NCI-H187 treated with DMSO at 0.1 percent for 48 hours (cell line): ENCODE results near the gene SLC66A3.
A peak's percentile ranks its signal among the peaks of the same experiment; 100 is the strongest.

Source experiments
- DNase-seq: peaks from one replicate; lab custom pipeline; 2025; lab: John Stamatoyannopoulos, UW

The SLC66A3 gene

DNA sequence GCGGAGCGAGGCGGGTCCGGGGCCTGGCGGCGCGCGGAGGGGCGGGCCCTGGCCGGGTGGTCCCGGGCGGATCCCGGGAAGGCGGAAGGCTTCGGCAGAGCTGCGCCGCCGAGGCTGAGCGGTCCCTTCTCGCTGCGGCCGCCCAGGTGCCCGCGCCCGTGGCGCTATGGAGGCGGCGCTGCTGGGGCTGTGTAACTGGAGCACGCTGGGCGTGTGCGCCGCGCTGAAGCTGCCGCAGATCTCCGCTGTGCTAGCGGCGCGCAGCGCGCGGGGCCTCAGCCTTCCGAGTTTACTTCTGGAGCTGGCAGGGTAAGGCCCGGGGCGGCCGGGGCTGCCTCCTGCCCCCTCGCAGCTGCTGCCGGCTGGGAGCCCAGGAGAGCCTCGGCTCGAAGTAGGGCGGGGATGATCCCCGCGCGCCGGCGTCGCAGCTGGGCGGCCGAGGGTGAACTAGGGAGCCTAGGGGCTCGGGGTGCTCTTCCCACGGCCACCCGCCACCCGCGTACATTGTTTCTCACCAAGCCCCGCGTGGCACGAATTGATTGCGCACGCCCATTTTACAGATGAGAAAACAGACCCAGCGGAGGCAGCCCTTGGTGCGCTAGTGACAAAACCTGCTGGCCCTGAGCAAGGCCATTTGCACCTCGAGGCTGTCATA, at the start of gene SLC66A3:
Gene SLC66A3 (plus strand): TSS at position 87 of the 655 bp plus-strand sequence. CDS start 80 bp downstream, at position 167.
- DNase-seq = peak; percentile 72

DNA sequence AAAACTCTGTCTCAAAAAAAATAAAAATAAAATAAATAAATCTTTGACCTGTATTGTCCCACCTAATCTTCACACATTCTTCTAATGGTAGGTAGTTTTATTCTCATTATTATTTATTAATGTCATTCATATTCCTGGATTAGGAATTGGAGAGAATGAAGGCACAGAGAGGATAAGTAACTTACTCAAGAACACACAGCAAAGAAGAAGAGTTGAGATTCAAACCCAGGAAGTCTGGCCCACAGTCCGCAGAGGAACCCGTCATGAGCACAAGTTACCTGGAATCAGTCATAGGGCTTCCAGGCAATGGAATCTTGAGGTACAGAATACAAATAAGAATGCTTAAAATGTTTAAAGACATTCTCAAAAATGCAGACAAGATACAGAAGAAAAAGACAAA, 46.3 kb upstream of the SLC66A3 start:
- DNase-seq = no peak

DNA sequence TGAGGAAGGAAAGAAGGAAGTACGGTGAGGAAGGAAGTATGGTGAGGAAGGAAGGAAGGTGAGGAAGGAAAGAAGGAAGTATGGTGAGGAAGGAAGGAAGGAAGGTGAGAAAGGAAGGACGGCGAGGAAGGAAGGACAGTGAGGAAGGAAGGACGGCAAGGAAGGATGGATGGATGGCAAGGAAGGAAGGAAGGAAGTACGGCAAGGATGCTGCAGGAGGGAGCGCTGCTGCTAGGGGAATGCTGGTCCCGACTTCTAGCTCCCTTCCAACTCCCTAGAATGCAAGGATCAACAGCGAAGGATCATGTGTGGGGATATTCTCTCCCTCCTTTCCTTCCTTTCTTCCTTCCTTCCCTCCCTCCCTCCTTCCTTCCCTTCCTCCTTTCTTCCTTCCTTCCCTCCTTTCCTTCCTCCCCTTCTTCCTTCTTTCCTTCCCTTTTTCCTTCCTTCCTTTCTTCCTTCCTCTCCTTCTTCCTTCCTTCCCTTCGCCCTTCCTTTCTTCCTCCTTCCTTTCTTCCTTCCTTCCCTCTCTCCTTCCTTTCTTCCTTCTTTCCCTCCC, 42.3 kb upstream of the SLC66A3 start:
- no peak for DNase-seq

DNA sequence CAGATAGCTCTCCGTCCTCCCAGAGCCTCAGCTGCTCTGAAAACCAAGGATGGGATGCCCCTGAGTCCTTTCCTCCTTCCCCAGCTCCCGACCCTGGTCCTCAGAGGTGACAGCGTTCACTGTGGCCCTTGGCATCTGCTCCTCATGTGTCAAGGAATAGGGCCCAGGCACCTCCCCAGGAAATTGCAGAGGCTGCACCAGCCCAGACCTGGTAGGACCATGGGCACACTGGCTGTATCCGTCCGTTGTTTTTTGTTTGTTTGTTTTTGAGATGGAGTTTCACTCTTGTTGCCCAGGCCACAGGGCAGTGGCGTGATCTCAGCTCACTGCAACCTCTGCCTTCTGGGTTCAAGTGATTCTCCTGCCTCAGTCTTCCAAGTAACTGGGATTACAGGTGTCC, 37.5 kb upstream of the SLC66A3 start:
- DNase-seq = no peak

DNA sequence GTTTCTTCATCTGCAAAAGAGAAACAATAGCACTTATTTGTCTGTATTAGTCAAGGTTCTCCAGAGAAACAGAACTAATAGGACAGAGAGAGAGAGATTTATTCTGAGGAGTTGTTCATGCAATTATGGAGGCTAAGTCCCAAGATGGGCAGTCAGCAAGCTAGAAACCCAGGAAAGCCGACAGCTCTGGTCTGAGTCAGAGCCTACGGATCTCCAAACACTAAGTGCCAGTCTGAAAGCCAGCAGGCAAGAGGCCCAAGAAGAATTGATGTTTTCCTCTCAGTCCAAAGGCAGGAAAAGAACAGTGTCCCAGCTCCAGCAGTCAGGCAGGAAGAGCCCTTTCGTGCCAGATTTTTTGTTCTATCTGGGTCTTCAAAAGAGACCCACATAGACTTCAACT, 36.5 kb upstream of the SLC66A3 start:
- DNase-seq = no peak

DNA sequence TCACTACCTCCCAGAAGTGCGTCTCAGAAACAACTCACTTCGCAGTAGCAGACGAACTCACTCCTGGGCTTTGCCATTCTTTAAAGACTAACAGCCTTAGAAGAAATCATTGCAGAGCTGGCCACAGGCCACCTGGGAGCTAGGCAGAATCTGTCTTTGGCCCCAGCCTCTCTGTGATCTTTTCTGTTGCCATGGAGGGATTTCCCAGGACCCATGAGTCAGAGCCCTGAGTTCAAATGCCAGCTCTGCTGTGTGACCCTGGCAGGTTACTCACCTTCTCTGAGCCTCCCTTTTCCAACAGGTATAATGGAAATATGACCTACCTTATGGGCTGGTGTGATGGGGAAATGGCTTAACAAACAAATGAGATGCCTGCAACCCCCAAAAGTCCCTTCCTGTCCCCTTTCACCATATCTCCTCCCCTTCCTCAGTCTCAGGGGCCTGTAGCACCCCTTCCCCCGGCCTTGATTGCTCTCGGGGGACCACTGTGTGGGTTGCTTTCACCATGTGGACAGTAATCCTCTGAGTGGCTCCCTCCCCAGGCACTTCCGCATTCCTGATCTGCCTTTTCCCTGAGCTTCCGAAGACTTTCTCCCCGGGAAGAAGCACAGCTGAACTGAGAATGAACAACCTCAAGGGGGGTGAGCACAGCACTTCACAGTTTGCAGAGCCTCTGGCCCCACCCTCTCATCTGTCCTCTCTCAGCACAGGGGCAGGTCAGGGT, 34.0 kb upstream of the SLC66A3 start:
- DNase-seq = no peak

DNA sequence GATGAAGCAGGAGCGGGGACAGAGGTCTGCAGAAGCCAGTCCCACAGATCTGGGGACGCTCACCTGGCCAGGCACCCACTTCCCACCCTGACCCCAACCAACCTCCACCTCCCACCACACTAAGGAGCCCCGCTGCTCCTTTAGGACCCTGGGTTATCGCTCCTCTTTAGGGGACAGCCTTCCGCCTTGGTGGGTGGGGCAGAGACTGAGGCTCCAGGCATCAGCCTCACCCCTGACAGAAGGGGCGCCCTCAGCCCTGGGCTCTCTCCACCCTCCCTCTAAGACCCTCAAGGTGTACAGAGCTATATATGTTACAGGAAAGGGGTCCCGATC, 33.5 kb upstream of the SLC66A3 start:
- DNase-seq = no peak

DNA sequence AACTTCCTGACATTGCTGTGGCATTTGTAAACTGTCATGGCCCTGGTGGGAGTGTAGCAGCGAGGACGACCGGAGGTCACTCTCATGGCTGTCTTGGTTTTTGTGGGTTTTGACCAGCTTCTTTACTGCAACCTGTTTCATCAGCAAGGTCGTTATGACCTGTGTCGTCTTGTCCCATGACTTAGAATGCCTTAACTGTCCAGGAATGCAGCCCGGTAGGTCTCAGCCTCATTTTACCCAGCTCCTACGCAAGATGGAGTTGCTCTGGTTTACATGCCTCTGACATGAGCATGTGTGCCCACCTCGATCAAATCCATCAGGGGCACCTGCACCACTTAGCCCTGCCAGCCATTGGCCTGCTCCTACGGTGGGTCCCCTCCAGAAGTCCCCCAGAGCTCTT, 32.9 kb upstream of the SLC66A3 start:
- DNase-seq = no peak

DNA sequence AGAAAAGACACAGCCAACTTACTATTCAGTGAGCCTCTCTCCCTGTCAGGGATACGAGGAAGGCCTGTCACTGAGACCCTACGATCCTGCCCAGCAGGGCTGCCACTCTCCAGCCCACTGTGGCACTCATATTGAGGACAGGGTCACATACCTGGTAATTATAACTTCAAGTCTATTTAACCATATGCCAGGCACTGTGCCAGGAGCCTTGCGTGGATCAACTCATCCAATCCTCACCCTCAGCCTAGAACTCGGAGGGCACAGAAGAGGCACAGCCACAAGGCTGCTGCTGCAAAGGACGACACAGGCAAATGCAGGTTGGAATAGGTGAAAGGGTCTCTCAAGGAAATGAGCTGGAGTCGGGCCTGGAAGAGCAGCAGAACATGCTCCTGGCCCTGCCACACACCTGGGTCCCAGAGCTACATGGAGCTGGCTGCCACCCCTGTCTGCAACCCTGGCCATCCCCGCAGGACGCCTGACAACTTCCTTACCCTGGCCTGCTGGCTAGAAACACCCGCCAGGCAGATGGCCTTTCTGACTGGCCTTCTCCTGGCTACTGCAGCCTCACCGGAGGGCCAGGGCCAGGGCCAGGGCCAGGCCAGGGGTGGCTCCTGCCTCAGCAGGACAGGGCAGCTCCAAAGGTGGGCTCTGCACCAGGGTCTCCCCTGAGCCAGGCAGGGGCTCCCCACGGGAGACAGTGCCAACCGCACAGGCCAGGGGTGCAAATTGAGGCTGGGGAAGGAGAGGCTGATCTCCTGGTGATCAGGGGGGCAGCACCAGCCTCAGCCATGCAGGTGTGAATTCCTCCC, 32.1 kb upstream of the SLC66A3 start:
- DNase-seq = no peak

DNA sequence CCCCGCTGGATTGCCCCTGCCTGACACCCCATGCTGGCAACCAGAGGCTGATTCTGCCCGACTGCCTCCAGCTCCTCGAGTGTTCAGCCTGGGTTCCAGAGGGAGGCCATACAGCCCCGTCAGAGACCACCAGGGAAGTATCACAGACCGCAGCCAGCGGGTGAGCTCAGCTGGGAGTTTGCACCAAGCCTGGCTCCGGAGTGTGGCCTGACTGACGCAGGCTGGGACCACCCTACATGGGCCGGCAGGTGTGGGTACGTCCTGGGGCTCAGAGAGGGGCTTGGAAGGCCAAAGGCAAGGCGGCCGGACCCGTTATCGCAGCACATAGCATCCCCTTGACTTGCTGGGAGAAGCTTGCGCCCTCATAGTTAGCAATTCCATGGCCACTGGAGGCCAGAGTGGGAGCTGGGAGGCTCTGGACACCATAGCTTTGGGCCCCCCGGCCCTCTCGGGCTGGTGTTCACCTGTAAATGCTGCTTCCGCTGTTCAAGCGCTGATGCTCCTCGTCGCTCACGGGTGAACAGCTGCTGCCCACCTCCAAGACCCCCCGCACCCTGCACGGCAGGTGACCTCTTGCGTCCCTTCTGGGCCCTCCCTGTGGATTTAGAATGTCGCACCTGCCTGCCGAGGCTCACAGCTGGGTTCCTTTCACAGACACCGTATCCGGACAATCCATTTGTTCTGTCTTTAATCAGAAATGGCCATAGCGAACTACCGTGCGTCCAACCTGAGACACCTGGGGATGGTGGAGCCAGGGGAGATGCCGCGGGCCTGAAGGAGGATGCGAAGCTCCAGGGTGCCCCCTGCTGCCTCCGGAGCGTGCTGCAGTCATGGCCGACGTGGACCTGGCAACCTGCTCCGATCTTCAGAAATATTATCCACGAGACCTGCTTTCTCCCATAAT, 31.2 kb upstream of the SLC66A3 start:
- DNase-seq = peak; percentile 78

DNA sequence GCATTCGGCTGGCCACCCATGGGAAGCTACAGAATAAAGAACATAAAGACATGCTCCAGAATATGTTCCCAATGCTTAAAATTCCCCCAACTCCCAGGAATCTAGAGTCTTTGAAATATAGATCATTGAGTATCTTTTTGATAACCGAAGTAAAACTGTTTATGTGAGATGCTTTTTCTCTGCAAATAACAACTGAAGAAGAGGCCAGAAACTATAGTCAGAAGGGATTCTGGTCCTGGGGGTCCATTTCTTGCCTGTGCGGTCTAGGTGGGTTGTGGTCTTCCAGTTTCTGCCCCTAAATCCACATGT, 30.6 kb upstream of the SLC66A3 start:
- no peak for DNase-seq

DNA sequence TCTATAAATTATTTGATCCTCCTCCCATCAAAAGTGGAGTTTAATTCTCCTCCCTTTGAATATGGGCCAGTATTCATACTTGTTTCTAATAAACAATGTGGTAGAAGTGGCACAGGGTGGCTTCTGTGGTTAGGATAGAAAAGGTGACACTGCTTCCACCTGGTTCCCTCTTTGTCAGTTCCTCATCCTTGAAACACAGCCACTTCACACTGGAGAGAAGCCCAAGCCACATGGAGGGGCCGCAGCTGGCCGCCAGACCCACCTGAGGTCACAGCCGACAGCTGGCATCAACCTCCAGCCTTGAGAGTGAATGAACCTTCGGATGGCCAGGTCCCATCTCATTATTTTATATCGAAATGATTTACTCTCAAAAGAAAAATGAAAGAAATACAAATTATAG, 27.5 kb upstream of the SLC66A3 start:
- DNase-seq = peak; percentile 76

DNA sequence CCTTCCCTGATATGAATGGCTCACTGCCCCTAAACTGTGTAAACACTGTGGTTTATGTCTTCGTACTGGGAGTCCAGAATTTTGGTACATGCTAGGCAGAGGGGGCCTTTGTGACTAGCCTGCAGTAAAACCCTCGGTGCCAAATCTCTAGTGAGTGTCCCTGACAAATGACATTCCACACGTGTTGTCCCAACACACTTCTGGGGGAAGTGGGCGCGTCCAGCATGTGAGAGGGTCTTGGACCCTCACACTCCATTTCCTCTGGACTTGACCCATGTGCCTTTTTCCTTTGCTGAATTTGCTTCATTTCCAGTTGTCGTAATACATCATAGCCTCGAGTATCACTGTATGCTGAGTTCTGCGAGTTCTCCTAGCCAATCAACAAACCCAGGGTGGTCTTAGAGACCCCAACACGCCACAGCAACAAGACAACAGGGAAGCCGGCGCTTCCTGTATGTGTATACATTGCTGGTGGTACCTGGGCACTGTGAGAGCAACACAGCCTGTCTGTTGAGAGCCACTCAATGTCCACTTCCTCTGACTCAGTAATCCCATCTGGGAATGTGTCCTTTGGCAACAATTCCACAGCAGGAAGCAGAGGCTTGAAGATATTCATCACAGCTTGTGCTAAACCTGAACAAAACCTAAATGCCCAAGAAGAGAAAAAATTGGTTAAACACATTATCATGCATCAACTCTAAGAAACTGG, 26.9 kb upstream of the SLC66A3 start:
- DNase-seq = no peak

DNA sequence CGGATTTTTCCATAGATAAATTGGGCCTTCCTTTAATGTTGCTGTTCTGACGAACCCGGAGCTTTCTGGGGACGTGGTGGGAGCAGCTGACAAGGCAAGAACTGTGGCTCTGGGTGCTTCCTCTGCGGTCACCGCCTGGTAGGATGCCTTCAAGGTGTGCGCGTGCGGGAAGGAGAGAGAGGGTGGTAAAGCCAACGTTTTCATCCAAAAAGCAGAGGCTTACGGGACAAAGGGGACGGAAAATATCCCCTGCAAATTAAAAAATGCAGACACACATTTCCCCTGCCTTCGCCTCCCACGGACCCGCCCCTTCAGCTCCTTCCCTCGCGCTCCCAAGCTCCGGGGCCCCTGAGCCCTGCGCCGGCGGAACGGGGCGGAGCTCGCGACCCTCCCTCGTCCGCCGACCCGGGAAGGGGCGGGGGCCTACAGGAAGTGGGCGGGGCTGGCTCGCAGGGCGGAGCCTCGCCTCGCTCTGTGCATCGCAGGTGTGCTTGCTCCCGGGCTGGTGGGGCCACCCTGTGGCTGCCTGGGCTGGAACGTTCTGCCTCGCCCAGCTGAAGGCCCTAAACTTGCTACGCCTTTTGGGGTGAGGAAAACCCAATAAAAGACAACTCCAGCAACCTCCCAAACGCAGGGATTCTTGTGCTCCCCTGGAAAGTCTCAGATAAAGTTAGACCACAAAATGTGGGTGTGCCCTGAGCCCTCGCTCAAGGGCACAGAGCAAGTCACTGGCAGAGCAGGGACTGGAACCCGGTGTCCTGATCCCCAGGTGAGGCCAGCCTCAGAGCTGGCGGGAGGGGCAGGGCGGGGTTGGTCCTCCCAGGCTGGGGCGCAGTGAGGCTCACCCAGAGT, 25.4 kb upstream of the SLC66A3 start:
- peak; percentile 51 for DNase-seq

DNA sequence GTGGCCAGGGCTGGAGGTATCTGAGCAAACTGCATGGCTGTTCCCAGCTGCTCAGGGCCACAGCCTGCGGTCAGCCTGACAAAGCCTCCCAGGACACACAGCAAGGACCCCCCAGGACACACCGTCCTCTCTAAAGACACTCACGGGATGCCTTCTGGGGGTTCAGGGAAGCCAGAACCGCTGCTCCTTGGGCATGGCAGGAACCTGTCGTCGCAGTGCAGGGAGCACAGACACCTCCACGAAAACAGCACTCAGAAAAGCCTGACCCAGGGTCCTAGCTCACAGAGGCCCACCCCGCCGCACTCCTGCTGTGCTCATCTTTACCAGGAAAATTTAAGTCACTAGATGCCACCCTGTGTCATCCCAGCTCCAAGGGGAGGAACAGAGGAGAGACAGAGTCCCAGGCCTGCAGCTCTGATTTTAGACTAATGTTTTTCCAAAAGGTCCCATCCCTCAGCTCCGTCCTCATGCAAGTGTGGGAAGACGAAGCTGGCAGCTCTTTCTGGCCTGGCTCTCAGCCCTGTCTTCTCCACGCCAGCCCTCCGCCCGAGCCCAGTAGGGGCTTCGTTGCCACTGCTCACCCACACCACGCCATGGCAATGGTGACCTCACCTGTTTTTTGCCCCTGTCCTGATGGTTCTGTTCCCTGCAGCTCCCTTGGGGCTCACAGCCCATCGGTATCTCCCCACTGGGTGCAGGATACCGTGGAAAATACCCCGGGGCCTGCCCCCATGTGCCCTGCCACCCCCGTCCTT, 23.9 kb upstream of the SLC66A3 start:
- no peak for DNase-seq

DNA sequence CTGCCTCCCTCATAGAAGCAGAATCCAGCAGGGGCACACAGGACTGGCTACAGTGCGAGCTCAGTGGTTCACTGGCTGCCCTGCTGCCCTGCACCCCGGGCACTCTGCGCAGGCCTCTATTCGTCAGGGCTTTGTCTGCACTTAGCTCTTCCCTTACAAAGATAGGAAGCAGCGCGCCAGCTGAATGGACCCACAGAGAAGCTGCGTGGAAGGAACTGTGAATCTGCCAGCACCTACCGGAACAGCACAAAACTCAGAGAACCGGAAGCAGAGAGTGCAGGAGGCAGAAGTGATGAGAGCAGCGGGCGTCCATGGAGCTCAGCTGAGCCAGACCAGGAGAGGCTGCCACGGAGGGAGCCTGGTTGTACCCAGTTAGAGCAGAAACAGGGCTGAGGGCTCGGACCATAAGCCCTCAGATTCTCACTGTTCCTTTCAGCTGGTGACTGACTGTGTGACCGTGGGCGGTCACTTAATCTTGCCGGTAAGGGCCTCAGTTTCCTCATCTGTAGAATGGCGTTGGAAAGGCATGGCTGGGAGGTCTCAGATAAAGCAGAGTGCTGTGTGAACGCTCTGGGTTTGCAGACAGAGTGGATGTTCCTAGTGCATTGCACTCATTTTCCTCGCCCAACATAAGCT, 23.1 kb upstream of the SLC66A3 start:
- no peak for DNase-seq

DNA sequence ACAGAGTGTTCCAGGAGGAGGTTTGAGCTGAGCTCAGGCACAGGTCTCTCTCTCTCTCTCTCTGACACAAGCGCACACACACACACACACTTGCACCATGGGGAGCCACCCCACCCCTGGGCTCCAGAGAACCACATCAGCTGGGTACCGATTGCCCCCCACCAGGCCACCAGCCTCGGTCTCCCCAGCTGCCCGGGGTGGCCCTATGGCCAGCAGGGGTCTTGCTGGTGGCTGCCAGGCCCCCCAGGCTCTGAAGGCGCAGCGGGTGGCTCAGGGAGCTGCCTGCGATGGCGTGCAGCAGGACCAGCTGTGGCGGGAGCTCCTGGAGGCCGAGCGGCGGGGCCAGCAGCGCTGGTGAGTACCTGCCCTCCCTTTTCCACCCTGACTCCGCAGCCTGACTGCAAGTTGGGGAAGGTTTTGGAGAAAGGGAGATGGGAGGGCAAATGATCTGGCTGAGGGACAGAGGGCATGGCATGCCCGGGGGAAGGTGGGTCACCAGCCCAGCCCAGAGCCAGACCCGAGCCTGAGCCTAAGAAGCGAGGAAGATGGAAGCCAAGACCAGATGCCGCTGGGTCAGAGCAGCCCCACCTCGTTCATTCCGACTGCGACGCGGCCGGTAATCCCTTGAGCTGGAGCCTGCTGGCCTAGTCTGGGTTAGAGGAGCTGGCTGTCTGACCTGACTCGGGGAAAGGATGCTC, 21.9 kb upstream of the SLC66A3 start:
- DNase-seq = no peak

DNA sequence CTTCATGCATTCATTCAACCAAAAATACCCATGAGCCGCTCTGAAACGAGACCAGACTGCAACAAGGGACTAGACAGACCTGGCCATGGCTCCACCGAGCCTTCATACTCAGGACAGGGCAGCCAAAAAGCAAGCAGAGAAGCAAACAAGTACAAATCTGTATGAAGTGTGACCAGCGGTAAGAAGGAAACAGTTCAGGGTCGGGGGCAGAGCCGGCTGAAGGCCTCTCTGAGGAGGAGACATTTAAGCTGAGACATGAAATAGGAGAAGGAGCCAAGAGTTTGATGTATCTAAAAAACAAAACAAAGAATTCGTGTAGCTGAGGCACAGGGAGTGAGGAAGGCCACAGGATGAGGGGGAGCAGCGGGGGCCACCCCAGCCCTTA, 21.3 kb upstream of the SLC66A3 start:
- DNase-seq = no peak

DNA sequence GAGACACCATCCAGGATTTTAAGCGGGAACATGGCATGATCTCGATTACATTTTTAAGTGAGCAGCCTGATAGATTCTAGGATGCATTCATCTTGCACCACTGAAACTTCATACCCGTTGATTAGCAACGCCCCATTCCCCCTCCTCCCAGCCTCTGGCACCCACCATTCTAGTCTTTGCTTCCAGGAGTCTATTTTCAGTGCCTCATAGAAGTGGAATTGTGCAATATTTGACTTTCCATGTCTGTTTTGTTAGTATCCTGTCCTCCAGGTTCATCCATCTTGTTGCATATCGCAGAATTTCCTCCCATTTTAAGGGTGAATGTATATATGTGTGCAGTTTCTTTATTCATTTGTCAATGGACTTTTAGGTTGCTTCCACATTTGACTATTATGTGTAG, 20.9 kb upstream of the SLC66A3 start:
- DNase-seq = no peak
